ENCODE results near the gene MYOZ2. TPM values are rescaled to one million over a fixed set of nuclear protein-coding genes. Genes with fewer than 3 reads are reported as not detected.

The MYOZ2 gene
- total and polyA plus RNA-seq, 2 of the 4 experiments (the other 2 are of a cell fraction): 0.17 to 0.18 TPM

DNA sequence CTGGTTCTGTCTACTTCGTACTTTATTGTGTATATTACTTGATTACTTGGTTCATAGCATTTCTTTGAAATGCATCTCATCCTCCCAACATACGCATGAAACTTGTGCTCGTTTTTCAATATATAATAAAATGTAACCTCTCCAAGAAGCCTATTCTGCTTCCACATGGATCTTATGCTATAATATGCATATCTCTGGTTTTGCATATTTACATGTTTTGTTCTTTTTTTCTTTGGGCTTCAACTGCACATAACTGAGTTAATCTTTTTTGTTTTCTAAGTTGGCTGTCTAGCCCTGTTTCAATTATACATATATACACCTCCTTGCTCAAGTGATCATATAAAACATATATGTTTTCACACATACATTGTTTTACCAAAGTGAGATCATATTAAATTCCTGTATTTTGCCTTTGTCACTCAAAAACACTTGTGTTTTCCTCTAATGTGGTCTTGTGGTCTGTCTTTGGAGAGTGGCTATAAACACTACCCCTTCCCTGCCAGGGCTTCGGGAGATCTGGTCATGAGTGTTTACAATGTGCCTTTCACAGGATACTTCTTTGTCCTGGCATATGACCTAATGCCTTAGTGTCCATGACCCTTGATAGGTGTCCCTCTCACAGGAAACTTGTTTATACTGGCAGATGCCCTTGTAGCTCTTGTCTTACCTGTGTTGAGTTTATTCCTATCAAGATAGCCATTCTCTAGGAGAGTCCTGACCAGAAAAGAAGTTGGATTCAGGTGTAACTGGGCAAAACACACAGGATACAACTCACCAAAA, 94.5 kb downstream of the MYOZ2 start:
- H3K9me3 ChIP-seq (ENCODE audit: control insufficient read depth, insufficient read depth, low read length): no peaks in the 10 kb centered on the region
- no peak overlapping the region for H3K27ac ChIP-seq (ENCODE audit: insufficient read depth, low read length)
- H2BK15ac ChIP-seq (ENCODE audit: low read depth, low read length): 0 out of 3 replicates have a peak overlapping the region, but pooled peaks have one; percentile 12
- H2AFZ ChIP-seq (replicated peaks; ENCODE audit: low read length, poor library complexity): no peak overlapping the region
- H2AK9ac ChIP-seq (replicated peaks; ENCODE audit: low read depth, low read length, poor library complexity): no peak overlapping the region
- no peak overlapping the region for H2BK5ac ChIP-seq (ENCODE audit: low read depth, low read length, poor library complexity, severe bottlenecking)
- no peak overlapping the region for H4K91ac ChIP-seq (ENCODE audit: insufficient read depth, low read depth, low read length)
- peaks cover 8% of the 10 kb centered on the region for H3K9me1 ChIP-seq (ENCODE audit: insufficient read depth, low read length)
- H3K27me3 ChIP-seq (ENCODE audit: control insufficient read depth, insufficient read depth, low read length): no peaks in the 10 kb centered on the region
- H3K56ac ChIP-seq (ENCODE audit: extremely low read depth, insufficient read depth, low read length): no peak overlapping the region
- no peak overlapping the region for H4K8ac ChIP-seq (ENCODE audit: low read depth in 2 of 2, low read length in 2 of 2)
- no CpG with 5 or more reads among the region's 4 CpGs for WGBS, 2 experiments (ENCODE audit: extremely low coverage in 2 of 2, insufficient read length in 1 of 2)
- BruUV-seq (replicated peaks): no TSS peak
- H3K4me3 ChIP-seq (ENCODE audit: insufficient read depth, low read depth, low read length): no peak overlapping the region
- in situ Hi-C loops (cut with MboI; ENCODE audit: low sequenced_read_pairs) (no loop called here), dilution Hi-C loops (cut with HindIII; ENCODE audit: low sequenced_read_pairs, unreplicated experiment) (no loop called here), intact Hi-C loops (cut with micrococcal nuclease) (loop anchor here (5.0 kb wide), 3 partner anchors 32 to 248 kb away; no protein-coding TSS in a partner anchor)
- no peak overlapping the region for H3K4me2 ChIP-seq (ENCODE audit: low read depth, low read length)
- no peak overlapping the region for H3K18ac ChIP-seq (ENCODE audit: low read depth, low read length)
- no peak overlapping the region for H2BK20ac ChIP-seq (ENCODE audit: low read depth, low read length)
- no peak for DNase-seq
- peaks cover 9% of the 10 kb centered on the region for H3K36me3 ChIP-seq (ENCODE audit: control insufficient read depth, insufficient read depth, low read length)
- H3K4ac ChIP-seq (ENCODE audit: low read depth, low read length): no peak overlapping the region
- no peak overlapping the region for H3K9ac ChIP-seq (ENCODE audit: low read depth, low read length)
- H3K4me1 ChIP-seq (ENCODE audit: control insufficient read depth, insufficient read depth, low read length): peaks cover 16% of the 10 kb centered on the region
- H2BK120ac ChIP-seq (ENCODE audit: low read depth, low read length): no peak overlapping the region
- H3K14ac ChIP-seq (replicated peaks; ENCODE audit: low read depth, low read length): no peak overlapping the region
- H4K5ac ChIP-seq (ENCODE audit: low read depth, low read length): no peak overlapping the region
- no peak overlapping the region for H2AK5ac ChIP-seq (ENCODE audit: low read depth, low read length)
- ChIA-PET POLR2A (ENCODE audit: unreplicated experiment) (no interaction called here), CTCF (no interaction called here)
- peaks cover 29 to 47% of the 10 kb centered on the region in 2 experiments for H3K79me1 ChIP-seq (ENCODE audit: low read depth in 1 of 2, low read length in 2 of 2)
- no peaks in the 10 kb centered on the region for H4K20me1 ChIP-seq (ENCODE audit: insufficient read depth, low read length)
- no peak overlapping the region for H3K23ac ChIP-seq (ENCODE audit: low read depth, low read length)
- no peak for TF ChIP-seq NFE2L2 (IDR thresholded peaks at IDR 0.05; ENCODE audit: low read depth, low read length)
- ATAC-seq (ENCODE audit: low read depth): no peak
